Measurements from ENCODE around the gene UCKL1.

Gene UCKL1

DNA sequence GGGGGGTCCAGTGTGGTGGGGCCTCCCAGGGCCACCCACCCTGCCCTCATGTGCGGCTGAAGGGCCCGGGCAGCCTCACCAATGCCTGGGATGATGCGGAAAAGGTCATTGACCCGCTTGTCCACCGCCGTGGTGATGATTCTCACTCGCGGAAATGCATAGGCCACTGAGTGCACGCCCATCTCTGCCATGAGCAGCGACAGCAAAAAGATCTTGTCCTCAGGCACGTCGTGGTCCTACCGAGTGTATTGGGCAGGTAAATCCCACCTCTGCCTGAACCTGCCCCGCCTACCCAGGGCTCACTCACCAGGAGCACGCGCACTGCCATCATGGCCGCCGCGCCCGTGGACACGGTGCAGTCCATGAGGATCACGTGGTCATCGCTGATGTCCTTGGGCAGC is 16.1 kb downstream of the UCKL1 start:
- no peak overlapping the region for H2AFZ ChIP-seq
- H3K4me3 ChIP-seq (ENCODE audit: low read depth, low read length) = no peak overlapping the region
- TF ChIP-seq, protein P1, sequence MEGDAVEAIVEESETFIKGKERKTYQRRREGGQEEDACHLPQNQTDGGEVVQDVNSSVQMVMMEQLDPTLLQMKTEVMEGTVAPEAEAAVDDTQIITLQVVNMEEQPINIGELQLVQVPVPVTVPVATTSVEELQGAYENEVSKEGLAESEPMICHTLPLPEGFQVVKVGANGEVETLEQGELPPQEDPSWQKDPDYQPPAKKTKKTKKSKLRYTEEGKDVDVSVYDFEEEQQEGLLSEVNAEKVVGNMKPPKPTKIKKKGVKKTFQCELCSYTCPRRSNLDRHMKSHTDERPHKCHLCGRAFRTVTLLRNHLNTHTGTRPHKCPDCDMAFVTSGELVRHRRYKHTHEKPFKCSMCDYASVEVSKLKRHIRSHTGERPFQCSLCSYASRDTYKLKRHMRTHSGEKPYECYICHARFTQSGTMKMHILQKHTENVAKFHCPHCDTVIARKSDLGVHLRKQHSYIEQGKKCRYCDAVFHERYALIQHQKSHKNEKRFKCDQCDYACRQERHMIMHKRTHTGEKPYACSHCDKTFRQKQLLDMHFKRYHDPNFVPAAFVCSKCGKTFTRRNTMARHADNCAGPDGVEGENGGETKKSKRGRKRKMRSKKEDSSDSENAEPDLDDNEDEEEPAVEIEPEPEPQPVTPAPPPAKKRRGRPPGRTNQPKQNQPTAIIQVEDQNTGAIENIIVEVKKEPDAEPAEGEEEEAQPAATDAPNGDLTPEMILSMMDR (IDR thresholded peaks at IDR 0.05) = no peak
- H3K27me3 ChIP-seq (ENCODE audit: control insufficient read depth, insufficient read depth, low read length) = no peaks in the 10 kb centered on the region
- no peak overlapping the region for H3K27ac ChIP-seq
- no peak overlapping the region for H3K4me2 ChIP-seq (ENCODE audit: low read length)
- no peaks in the 10 kb centered on the region for H3K4me1 ChIP-seq
- H3K9ac ChIP-seq = no peak overlapping the region
- H3K36me3 ChIP-seq (ENCODE audit: control insufficient read depth, insufficient read depth, low read length) = no peaks in the 10 kb centered on the region
- H3K9me3 ChIP-seq (ENCODE audit: control insufficient read depth, low read length) = no peaks in the 10 kb centered on the region
- H3K79me2 ChIP-seq = peaks cover 27% of the 10 kb centered on the region

DNA sequence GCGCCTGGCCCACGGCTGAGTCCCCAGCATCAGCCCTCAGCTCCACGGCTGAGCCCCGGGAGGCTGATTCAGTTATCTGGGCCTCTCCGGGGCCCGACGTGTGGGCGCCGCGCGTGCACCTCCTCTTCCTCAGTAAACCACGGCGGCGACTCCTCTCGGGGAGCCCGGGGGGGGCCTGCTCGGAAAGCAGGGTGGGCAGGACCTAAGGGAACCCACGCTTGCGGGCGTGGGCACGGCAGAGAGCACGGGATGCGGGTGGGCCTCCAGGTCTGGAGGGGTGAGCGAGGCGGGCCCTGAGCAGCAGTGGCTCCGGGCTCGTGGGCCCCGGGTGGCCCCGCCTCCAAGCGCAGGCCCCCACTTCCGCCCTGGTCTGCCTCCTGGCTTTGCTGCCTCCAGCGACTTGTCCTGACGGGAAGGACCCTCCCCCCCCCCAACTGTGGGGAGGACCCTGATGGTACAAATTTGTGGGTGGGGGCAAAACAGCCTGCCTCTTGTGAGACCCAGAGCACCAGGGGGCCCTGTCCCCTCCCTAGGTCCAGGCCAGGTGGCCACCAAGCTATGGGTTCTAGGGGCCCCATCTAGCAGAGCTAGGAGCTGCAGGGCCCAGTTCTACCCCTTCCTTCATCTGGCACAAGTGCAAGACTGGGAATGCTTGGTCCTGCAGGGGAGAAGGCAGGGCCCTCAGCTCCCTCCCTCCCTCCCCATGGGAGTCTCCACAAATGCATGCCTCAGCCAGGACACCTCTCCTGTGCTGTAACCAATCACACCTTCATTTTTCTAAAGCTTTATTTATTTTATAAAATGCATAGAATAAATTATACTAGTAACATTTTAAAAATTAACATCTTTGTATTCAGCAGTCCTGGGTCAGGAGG is 16.9 kb downstream of the UCKL1 start:
- Histone ChIP-seq H3K9ac (no peak overlapping the region), H3K27me3 (ENCODE audit: control insufficient read depth, insufficient read depth, low read length) (no peaks in the 10 kb centered on the region), H3K36me3 (ENCODE audit: control insufficient read depth, insufficient read depth, low read length) (no peaks in the 10 kb centered on the region), H3K9me3 (ENCODE audit: control insufficient read depth, low read length) (no peaks in the 10 kb centered on the region), H3K27ac (no peak overlapping the region), H3K79me2 (peaks cover 25% of the 10 kb centered on the region), H3K4me3 (ENCODE audit: low read depth, low read length) (no peak overlapping the region), H3K4me1 (no peaks in the 10 kb centered on the region), H2AFZ (no peak overlapping the region), H3K4me2 (ENCODE audit: low read length) (no peak overlapping the region)
- TF ChIP-seq, protein P1 (IDR thresholded peaks at IDR 0.05) = no peak

- Histone ChIP-seq H3K27me3 (ENCODE audit: control insufficient read depth, insufficient read depth, low read length) (no peaks in the 10 kb centered on the region), H3K79me2 (peaks cover 29% of the 10 kb centered on the region), H3K9ac (no peak overlapping the region), H3K4me2 (ENCODE audit: low read length) (no peak overlapping the region), H3K4me1 (no peaks in the 10 kb centered on the region), H3K27ac (no peak overlapping the region), H3K9me3 (ENCODE audit: control insufficient read depth, low read length) (no peaks in the 10 kb centered on the region), H3K36me3 (ENCODE audit: control insufficient read depth, insufficient read depth, low read length) (no peaks in the 10 kb centered on the region), H2AFZ (no peak overlapping the region), H3K4me3 (ENCODE audit: low read depth, low read length) (no peak overlapping the region)
- TF ChIP-seq, protein P1 (IDR thresholded peaks at IDR 0.05) = no peak
Observed at GRCh38 chr20:63937596-63937995, 18.6 kb downstream of the UCKL1 start.

DNA sequence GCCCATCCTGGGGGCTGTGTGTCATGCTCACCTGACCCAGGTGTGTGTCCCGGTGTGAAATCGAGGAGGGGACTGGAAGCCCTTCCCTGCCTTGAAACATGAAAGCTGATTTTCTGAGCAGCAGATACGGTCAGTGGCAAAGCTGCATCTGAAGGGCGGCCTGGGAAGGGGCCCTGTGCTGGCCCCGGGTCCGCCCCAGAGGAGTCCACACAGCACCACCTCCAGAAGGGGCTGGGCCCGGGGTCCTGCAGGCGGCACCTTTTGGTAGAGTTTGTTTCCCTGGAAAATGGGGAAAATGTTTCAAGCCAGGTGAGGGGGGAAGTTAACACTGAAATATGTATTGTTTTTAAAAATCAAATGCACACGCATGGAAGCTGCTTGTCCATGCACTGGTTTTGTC is 20.8 kb downstream of the UCKL1 start:
- Histone ChIP-seq H2AFZ (no peak overlapping the region), H3K79me2 (peaks cover 39% of the 10 kb centered on the region), H3K36me3 (ENCODE audit: control insufficient read depth, insufficient read depth, low read length) (no peaks in the 10 kb centered on the region), H3K27me3 (ENCODE audit: control insufficient read depth, insufficient read depth, low read length) (no peaks in the 10 kb centered on the region), H3K27ac (no peak overlapping the region), H3K9ac (no peak overlapping the region), H3K4me1 (no peaks in the 10 kb centered on the region), H3K9me3 (ENCODE audit: control insufficient read depth, low read length) (no peaks in the 10 kb centered on the region), H3K4me3 (ENCODE audit: low read depth, low read length) (no peak overlapping the region), H3K4me2 (ENCODE audit: low read length) (no peak overlapping the region)
- TF ChIP-seq, protein P1 (IDR thresholded peaks at IDR 0.05) = no peak
